ENCODE data around the gene LMAN2.

LMAN2 gene

GRCh38 chr5:177303925-177304391 is 47.5 kb downstream of the LMAN2 start:
- no peak for DNase-seq

DNA sequence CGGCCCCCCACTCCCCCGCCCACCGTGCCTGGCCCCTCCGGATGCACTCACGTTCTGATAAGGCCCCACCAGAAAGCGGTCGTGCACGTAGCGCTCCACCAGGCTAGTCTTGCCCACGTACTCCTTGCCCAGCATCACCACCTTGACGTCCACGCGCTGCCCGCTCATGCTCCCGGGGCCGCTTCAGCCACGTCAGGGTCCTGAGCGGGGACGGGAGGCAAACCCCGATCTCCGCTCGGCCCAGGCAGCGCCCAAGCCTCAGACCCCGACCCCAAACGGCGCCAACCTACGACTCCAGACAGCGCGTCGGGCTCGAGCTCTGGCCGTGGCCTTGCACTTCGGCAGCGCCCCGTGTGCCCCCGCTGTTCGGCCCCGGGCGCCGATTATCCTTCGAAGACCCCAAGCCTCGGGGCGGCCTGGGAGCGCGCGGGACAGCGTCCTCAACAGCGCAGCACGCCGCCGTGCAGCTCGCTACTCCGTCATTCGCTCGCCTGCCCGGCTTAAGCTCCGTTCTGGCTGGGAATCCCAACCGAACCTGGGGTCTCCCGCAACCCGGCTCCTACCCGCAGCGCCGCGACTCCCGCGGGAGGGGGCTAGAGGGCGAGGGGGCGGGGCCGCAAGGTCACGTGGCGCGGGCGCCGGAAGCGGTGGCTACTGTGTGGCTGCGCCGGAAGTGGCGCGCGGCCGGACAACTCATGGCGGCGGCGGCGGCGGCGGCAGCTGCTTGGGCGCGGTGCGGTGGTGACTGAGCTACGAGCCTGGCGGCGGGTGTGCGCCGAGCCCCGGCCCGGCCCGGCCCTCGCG is 48.1 kb downstream of the LMAN2 start, which contains the start of the genes PRELID1 and RAB24:
Gene PRELID1 (plus strand): TSS at position 679 of the 804 bp plus-strand sequence. CDS start 187 bp downstream, outside the sequence.
Gene RAB24 (minus strand): TSS at position 599 of the 804 bp plus-strand sequence. CDS start 431 bp downstream, at position 168.
- DNase-seq = peak; percentile 85

DNA sequence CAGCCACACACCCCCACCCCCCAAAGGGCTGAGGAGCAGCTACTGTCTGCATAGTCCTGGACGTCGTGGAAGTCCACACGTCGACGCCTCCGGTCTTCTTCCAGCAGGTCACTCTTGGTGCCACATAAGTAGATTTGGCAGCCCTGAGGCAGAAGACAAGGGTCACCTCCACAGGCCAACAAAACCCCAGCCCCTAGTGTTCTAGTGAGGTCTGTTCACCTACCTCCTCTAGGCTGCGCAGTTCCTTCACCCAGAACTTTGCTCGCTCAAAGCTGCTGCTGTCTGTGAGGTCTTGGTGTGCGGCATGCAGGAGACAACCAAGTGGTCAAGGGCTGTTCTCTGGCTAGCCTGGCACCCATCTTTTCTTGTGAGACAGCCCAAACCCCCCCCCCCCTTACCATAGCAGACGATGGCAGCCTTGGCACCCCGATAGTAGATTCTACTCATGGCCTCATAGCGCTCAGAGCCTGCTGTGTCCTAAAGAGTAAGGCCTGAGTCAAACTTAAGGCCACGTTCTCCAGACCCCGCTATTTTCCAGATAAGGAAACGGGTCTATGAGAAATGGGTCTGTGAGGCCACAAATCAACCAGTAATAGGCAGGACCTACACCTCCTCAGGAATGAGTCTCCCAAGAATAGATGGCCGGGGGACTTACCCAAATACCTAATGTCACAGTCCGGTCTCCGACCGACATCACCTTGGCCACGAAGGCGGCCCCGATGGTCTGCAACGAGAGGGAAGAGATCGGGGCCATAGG is 48.9 kb downstream of the LMAN2 start:
- DNase-seq = no peak

GRCh38 chr5:177301503-177302165 is 49.8 kb downstream of the LMAN2 start:
- no peak for DNase-seq

DNA sequence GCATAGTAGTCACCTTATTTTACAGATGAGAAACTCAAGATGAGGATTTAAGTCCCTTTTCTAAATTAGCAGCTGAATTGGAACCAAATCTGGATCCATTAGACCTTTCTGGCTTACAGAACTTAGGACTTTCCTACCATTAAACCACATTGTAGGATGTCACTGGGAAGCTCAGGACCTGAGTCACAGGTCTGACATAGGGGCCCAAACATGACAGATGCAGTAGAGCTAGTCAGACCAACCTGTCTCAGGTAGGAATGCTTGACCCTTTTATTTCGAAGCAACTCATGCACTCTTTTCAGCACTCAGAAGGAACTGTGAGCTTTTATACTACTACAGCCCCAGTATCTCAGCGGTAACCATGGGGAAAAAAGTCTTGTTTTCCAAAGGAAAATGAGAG is 50.5 kb downstream of the LMAN2 start:
- DNase-seq = no peak

GRCh38 chr5:177300236-177300880 is 51.1 kb downstream of the LMAN2 start:
- peak; percentile 26 for DNase-seq

DNA sequence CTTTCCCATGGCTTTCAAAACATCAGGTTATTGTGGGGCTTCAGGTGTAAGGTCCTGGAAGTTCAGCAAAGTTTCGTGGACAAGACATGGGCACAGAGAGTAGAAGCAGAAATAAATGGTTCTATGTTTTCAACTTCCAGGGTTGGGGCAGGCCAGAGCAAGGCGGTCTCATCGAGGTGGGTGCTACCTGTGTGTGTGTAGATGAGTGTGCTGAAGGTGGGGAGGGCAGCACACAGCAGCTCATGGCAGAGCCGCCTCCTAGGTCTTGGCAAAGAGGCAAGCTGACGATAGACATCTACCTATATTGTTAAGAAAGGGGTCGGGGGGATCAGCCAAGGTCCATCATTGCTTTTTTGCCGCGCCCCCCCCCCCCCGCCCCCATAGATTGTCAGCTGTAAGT is 51.8 kb downstream of the LMAN2 start:
- no peak for DNase-seq

DNA sequence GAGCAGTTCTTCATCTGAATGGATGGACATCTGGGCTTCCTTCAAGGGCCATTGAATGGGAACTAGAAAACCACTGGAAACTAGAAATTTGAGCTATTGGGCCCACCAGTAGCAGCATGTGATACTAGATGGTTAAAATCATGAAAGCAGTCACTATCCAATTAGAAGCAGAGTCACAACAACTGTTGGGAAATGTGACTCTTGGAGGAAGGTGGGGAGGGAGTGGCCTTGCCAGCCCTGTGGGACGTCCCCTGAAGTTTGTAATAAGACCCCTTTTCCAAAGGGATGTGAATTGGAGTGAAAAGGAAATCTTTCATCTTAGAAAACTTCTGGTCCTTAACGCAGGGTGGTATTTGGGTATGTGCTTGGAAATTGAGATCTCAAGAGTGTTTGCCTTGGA is 53.5 kb downstream of the LMAN2 start:
- DNase-seq = no peak

DNA sequence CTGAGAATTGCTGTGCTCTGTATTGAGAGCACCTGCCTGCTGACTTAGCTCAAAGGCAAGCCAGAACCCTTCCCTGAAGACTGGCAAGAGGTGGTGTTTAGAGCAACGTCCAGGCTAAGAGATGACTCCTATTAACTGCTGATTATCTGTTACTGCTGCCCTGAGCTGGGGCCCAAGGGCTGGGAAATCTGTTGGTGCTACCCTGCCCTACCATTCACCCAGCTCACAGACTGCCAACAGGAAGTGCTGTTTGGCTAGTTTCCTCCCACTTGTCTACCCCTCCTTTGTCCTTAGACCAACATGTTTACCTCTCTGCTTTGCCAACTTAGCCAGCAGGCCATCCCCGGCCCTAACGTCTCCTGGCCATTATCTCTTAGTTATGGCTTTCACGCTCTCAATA is 54.9 kb downstream of the LMAN2 start:
- DNase-seq = no peak

- DNase-seq = no peak
Observed at GRCh38 chr5:177295924-177296323, 55.5 kb downstream of the LMAN2 start.

DNA sequence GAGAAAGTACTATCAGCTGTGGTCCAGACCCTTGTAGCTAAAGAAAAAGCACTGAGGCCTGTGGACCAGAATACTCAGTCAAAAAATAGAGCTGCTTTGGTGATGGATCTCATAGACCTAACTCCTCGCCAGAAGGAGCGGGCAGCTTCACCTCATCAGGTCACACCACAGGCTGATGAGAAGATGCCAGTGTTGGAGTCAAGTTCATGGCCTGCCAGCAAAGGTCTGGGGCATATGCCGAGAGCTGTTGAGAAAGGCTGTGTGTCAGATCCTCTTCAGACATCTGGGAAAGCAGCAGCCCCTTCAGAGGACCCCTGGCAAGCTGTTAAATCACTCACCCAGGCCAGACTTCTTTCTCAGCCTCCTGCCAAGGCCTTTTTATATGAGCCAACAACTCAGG is 56.8 kb downstream of the LMAN2 start:
- DNase-seq = no peak

DNA sequence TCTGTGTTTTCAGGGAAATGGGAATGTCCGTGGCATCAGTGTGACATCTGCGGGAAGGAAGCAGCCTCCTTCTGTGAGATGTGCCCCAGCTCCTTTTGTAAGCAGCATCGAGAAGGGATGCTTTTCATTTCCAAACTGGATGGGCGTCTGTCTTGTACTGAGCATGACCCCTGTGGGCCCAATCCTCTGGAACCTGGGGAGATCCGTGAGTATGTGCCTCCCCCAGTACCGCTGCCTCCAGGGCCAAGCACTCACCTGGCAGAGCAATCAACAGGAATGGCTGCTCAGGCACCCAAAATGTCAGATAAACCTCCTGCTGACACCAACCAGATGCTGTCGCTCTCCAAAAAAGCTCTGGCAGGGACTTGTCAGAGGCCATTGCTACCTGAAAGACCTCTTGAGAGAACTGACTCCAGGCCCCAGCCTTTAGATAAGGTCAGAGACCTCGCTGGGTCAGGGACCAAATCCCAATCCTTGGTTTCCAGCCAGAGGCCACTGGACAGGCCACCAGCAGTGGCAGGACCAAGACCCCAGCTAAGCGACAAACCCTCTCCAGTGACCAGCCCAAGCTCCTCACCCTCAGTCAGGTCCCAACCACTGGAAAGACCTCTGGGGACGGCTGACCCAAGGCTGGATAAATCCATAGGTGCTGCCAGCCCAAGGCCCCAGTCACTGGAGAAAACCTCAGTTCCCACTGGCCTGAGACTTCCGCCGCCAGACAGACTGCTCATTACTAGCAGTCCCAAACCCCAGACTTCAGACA is 57.5 kb downstream of the LMAN2 start:
- no peak for DNase-seq

GRCh38 chr5:177291735-177292134 is 59.7 kb downstream of the LMAN2 start:
- no peak for DNase-seq

- DNase-seq = no peak
Observed at GRCh38 chr5:177290816-177291596, 60.5 kb downstream of the LMAN2 start.

DNA sequence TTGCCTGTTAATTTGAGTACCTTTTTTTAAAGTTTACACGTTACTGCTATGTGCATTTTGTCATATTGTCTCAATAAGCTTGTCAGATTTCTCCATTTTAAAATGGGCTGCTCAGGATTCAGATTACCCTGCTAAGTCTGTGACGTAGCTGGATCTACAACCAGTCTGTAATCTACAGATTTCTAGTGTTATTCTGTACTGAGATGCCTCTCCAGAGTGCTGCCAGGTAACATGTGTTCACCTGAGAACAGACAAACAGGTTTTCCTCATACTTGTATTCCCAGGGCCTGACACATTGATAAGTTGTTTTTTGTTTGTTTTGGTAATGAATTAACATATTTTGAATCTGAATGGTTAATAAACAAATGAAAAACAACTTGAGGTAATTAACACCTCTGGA is 63.3 kb downstream of the LMAN2 start:
- DNase-seq = no peak

Data from activated effector memory CD4-positive, alpha-beta T cell treated with Interleukin-2 at 50 U/mL for 16 hours (primary cell).